GM21447 (cell line): ENCODE results near the gene THBS2.
"Not testable (repeated sequence)": the region's sequence is repeated elsewhere in the genome, so short reads cannot be mapped to it uniquely, and the experiment has no call there.

ENCODE experiments used
- ATAC-seq: cut with Tn5 transposase; IDR thresholded peaks from one replicate; pipeline ENCODE4 v1.9.1; 2021; ENCODE audit not compliant: unreplicated experiment

The THBS2 gene

DNA sequence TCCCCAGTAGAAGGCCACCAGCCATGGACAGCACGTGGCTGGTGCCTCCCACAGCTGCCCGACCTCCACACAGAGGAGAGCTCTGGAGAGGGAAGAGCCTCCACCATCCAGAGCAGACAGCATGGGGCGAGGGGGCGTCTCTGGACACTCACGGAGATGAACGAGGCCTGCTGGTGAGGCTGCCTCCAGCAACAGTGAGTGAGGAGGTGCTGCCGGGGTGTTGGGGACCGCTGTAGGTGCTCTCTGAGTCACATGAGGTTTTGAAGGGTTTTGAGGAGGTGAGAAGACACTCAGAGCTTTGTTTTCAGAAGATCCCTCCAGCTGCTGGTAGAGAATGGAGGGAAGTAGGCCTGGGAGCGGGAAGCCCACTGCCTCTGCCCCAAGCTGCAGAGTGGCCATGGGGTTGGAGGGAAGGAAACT, 65.6 kb downstream of the THBS2 start:
- ATAC-seq, result no peak

DNA sequence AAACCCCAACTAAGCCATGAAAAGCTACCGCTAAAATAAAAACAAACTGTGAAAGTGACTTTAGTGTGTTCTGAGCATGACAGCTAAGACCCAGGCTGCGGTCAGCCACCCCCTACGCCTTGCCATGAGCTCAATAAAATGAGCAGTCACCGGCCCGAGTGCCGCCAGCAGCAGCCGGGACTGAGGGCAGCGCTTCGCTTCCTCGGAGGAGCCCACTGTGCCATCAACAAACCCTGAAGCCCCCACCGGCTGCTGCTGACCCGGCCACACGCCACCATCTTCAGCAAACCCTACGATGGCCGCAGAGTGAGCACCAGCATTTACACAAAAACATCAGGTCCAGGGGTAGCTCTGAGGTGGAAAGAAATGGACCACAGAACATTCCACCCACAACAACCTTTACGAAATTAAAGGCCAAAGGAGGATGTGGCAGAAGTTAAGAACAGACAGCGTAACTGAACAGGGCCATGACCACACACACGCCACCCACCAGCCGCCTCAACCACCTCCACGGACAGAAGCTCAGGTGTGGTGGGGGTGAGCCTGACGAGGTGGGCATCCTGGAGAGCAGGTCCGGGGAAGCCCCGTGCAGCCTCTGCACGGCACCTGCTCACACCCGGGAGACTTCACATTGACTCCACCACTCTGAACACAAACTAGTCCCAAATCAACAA, 67.0 kb downstream of the THBS2 start:
- no peak for ATAC-seq

DNA sequence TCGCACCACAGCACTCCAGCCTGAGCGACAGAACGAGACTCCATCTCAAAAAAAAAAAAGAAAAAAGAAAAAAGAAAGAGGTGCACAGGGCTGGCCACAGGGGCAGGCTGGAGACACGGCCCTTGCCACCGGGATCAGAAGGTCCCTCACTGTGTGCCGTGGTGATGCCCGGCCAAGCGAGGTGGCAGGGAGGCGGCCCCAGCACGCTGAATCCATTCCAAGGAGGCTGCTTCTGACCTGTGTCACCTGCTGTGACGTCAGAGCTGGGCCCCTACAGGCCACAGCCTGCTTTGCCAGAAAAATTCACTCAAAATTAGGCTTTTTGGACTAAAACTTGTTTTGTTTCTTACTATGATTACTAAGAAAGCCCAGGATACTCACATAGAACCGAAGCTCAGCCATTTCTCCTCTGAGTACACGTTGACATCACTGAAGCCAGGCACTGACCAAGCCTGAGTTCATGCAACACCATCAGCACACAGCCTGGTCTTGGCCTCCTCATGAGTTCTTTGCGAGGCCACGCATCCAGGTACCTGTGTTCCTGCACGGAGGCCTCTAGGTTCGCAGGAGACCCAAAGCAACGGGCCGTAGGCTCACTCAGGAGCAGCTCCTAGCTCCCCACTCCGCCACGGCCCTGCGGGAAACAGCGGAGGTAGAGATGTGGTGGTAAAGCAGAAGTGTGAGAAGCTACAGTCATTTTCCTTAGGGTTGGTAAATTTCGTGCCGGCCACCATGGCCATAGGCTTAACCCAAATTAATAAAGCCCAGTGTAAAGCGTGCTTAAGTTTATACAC, 67.8 kb downstream of the THBS2 start:
- no peak for ATAC-seq

DNA sequence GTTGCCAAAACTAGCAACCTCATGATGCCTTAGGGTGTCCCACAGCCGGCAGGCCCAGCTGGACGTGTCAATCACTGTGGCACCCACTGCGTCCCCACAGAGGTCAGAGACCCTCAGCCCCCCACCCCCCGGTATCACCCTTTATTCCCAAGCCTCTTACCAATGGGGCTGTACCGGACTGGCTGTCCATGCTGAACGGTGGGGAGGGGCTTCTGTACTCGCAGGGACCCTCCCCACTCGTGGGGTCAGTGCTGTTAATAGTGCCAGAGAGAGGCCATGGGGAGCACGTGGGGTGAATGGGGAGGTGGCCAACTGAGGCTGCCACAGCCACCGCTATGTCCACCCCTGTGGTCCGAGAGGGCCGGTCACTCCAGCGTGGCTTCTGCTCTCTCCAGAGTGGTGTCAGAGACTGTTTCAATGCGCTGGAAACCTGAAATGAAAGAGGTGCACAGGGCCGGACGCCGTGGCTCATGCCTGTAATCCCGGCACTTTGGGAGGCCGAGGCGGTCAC, 68.6 kb downstream of the THBS2 start:
- ATAC-seq, result no peak

DNA sequence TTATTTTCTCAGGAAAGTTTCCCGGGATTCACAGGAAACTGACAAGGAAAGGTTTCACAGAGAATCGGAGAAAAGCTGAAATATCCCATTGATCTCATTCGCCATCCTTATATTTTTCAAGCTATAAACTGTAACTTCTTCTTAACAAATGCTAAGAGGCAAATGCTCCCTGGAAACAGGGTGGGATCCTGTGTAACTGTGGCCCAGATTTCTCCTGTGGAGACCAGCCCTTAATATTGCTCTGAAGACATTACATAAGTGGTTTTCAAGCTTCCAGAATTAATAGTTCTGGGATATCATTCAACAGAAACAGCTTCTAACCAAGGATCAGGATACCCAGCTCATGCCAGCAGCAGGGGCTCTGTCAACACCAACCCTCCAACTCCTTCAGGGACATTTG, 69.2 kb downstream of the THBS2 start:
- ATAC-seq, result no peak

DNA sequence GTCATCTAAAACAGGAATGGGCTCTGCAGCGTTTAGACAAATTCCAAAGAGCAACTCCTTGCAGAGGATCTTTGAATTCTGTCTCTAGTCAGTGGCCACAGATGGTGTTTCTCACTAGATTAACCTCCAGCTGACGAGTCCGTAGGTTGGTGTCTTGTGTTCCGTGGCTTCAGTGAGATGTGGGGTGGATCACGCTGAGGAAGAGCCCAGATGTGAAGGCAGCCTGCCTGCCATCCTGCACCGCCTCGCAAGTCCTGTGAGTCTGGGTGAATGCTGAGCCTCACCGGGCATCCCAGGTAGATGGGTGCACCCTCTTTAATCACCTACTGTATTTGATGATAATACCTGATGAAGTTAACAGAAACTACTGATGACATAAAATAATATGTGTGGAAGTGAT, 70.4 kb downstream of the THBS2 start:
- no peak for ATAC-seq

DNA sequence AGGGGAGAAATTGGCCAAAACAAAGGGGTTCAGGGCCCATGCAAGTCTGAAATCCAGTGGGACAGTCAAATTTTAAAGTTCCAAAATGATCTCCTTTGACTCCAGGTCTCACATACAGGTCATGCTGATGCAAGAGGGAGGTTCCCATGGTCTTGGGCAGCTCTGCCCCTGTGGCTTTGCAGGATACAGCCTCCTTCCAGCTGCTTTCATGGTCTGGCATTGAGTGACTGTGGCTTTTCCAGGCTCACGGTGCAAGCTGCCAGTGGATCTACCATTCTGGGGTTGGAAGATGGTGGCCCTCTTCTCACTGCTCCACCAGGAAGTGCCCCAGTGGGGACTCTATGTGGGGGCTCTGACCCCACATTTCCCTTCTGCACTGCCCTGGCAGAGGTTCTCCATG, 73.8 kb downstream of the THBS2 start:
- not testable (repeated sequence) for ATAC-seq

DNA sequence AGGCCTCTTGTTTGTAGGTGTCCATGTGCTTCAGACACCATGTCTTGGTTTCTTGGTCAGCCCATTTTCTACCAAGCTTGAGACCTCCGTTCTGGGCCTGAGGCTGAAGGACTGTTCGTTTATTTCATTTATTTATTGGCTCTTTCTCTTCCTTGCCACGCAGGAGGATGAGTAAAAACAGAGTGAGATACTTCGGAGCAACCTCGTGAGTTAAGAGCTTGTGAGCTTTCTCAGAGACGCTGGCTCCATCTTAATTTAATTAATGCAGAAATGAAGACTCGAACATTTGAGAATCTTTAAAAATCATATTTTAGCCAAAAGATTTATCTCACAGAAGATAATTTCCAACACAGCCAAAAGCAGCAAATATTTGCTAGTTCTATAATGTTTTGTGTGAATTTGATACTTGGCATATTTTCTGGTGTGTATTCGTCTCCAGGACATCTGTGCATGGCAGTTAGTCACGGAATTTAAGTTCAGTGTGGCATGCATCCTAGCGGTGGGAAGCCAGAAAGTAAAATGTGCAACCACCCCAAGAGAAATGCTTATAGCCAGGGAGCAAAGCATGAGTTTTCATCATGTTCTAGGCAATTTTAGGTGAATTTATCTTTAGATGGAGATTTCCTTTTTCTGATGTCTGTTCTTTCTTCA, 76.0 kb downstream of the THBS2 start:
- ATAC-seq, result no peak

DNA sequence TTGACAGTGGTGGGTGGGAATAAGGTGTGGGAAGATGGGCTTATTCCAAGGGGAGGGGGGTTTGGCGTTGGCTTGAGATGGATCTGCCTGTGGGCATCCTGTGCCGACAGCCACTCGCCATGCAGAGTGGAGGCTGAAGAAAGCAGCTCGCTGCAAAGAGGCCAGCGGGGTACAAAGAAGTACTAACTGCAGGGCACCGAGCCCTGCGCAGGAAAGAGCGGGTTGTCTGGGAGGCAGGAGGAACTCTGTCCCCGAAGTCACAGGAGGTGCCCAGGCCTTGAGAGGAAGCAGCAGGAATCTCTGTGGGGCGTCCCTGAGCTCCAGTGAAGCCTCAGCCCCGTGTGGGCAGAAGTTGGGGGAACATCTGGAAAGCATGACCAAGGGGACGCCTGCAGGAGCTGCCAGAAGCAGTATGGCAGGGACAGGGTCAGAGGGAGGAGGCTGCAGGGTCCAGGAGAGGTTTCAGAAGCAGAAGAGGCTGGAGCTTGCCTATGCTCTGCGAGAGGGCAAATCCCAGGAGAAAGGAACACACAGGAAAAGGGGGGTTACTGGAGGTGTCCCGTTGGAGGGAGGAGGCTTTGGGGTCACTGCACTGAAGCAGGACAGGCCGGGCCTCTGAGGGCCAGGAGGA, 77.2 kb downstream of the THBS2 start:
- ATAC-seq, result no peak

DNA sequence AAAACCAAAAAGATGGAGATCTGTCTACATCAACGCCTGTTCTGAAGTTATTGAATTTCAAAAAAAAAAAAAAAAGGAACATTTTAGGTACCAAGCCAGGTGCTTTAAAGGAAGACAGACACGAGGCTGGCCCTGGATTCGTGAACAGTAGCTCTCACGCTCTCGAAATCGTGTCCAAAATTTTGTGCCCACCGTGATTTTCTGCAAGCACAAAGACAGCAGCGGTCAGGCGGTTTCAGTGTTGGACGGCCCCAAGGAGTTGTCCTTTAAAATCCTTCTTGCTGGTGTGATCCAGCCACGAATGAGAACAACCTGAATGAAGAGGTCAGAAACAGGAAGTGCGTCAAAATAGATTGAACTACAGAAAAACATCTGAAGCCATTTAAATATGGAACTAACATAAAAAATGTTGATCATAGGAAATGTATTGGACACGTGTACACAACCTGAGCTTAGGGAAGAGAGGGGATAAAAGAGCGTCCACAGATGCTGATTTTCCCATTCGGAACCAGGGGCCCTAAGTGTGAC, 78.2 kb downstream of the THBS2 start:
- no peak for ATAC-seq

DNA sequence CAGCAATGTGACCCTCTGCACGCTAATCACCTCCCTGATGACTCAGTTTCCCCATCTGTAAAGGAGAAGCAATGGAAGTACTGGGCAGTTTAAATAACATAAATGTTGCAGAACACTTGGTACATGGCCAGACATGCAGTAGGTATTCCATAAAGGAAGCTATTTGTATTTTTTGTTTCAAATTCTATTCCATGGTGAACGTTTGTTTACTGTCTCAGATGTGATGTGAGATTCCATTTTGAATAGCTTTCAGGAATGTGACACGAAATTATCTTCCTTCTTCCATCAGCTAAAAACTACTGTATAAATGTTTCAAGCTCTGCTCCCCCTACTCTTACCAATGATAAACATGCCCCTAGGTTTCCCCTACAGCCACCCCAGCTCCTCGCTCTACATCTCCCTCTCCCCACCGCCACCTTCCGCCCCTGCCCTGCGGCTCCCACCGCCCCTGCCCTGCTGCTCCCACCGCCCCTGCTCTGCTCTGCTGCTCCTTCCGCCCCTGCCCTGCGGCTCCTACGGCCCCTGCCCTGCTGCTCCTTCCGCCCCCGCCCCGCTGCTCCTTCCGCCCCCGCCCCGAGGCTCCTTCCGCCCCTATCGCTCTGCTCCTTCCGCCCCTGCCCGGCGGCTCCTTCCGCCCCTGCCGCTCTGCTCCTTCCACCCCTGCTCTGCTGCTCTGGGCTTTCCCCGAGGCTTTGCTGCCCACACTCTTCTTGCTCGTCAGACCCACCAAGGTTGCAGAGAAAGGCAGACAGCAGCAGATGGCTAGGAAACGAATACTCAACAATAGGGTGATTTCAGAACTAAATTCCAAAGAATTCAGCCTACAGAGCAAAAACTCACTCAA, 78.9 kb downstream of the THBS2 start:
- no peak for ATAC-seq

DNA sequence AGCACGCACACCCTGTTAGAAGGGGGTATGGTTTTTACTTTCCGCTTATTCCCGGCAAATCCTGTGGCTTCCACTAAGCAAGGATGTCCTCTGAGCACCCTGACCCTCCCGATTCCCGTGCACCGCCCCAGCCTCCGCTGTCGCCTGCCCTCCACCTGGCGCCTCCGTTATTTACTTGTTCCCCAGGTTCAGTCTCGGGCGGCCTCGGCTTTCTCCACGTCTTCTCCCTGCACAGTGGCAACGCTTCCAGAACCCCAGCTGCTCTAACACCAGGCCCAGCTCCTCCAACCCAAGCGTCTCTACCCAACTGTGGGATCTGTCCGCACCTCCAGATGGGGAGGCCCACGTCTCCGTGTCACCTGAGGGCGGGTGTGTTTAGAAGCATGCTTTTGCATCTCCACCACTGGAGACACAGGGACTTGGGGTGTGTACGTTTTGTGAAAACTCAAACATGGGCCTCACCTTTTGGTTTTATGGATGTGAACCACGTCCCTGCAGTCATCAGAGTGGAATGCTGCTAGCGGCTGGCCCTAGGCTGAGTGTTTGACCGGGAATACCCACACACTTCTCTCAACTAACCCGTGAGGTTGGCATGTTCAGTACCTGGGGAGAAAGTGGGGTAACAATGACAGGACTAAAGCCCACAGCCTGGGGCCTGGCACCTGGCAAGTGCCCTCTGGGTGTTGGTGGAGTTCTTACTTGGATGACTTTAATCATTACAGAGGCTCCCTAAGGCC, 79.9 kb downstream of the THBS2 start:
- ATAC-seq, result no peak

DNA sequence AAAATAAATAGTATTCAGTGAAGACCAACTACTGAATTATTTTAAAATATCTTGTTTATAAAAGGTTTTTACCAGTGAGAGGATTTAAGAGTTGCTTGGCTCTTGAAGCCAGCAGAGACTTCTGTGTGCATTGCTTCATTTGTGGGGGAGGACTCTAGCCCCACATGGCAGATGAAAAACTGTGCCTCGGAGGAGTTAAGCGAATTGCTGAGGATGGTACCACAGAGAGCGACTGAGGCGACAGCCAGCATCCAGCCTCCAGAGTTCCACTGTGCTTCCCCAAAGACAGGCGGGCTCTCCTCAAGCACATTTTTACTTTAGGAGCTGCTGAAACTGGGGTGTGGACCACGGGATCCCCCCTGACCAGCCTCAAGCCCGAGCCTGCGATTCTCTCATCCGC, 80.7 kb downstream of the THBS2 start:
- ATAC-seq, result no peak

DNA sequence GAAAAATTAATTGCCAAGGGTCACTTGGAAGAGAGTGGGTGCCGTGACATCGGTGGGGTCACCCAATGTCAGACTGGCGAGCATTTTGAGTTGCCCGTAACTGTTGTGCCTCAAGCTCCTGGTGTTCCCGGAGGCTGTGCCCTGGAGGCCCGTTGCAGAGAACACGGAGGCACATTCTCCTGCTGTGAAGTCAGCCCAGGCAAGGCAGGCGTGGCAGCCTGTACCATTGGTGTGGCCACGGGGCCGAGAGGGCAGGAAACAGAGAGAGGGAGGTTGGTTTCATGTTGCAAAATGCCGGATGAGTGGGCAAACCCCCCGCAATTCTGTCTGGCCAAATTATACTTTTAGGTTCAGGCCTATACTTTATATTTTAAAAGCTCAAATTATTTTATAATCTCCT, 81.2 kb downstream of the THBS2 start:
- no peak for ATAC-seq

DNA sequence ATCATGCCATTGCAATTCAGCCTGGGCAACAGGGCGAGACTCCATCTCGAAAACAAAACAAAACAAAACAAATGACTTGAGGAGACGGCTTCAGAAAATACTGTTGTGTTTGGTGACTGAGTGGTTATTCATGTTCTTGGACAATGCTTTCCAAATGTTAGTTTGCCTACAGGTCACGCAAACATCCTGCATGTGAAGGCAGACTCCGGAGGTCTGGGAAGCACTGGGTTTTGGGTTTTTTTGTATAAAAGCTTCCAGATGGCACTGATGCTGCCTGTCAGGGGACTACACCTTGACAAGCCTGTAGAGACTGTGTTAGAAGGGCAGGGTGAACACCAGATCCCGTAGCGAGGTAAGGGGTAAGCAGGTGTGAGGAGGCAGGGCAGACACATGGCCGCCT, 81.7 kb downstream of the THBS2 start:
- no peak for ATAC-seq

DNA sequence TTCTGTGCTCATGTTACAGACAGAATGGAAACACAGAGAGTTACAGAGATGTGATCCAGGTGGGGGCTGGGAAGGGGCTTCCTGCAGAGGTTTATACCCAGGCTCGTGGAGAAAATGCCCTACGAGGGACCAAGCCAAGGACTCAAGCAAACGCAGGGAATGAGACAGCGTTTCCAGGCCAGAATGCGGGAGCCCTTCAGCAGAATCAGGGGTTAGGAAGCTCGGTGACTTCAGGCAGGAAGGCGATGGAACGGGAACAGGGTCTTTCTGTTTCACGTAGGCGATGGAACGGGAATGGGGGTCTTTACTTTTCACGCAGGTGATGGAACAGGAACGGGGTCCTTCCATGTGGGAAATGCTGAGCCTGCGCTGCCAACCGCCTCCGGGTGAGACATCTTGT, 82.6 kb downstream of the THBS2 start:
- ATAC-seq, result no peak

DNA sequence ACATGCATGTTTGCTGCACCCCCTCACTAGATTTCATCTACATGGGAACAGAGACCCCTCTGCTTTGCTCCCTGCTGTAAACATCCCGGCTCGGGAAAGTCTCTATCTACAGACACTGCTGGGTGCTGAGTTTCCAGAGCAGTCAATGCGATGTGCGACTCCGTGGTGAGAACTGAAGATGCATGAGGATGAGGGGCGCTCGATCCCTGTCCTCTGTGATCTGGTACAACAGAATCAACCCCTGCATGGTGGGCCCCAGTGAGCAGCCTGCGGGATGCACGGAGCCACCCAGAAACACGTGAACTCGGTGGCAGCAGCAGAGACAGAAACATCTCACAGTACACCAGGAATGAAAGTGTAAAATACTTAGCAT, 83.1 kb downstream of the THBS2 start:
- ATAC-seq, result no peak

DNA sequence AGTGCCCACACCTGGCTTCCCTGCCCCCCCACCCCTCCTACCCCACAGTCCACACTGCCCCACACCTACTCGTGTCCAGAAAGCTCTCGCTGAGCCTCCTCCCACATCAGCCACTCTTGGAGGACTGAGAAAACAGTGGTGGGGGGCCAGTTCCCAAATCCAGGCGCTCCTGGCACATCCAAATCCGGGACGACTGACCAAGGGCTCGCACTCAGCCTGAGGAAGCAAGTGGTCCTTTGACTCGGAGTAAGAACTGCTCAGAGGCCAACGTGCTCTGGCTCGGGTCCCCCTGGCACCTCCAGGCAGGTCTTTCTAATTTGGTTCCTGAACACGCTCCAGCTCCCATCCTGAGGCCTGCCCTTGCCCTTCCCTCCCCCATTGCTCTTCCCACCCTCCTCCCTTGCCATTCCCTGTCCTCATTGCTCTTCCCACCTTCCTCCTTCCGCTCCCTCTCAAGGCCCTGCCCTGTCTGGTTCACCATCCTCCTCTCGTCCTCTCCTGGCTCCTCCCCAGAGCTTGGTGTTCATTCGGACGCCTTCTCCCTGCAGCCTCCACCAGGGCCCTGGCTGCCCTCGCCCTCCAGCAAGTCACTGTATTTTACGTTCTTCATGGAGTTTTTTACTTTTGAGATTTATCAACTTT, 83.6 kb downstream of the THBS2 start:
- no peak for ATAC-seq

DNA sequence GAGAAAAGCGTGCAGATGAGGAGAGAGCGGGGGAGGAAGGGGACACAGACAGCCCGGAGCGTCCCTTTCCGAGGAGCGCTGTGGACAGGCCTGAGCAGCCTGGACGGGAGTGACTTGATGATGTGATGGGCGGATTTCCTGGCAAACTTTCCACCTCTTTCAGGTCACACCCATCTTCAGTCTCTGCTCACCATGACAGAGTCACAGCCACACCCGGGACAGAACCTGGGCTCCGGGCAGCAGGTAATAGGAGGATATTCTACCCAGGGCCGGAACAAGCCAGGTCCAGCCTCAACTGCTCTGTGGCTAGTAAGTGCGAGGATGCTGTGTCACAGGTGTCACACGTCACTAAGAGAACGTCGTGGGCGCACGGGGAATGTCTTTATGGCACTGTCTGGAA, 84.3 kb downstream of the THBS2 start:
- ATAC-seq, result no peak
